IPS-11a (cell line): Measurements from ENCODE around the gene YIF1B.
"Not testable (repeated sequence)": the region's sequence is repeated elsewhere in the genome, so short reads cannot be mapped to it uniquely, and the experiment has no call there.

Experiments used
- H3K4me3 ChIP-seq: one replicate; pipeline ENCODE4 v1.5.1; 2013; ENCODE audit warnings: low read depth, low read length, control low read depth

YIF1B gene

GRCh38 chr19:38315657-38316476 lies at the start of gene YIF1B:
Gene YIF1B (minus strand): TSS chr19:38315947. CDS start chr19:38315917, 30 bp downstream.
- H3K4me3 ChIP-seq: peak within 1 kb of the TSS; percentile 79

- H3K4me3 ChIP-seq: not testable (repeated sequence)
Observed at GRCh38 chr19:38362946-38363688, 47.4 kb upstream of the YIF1B start.

DNA sequence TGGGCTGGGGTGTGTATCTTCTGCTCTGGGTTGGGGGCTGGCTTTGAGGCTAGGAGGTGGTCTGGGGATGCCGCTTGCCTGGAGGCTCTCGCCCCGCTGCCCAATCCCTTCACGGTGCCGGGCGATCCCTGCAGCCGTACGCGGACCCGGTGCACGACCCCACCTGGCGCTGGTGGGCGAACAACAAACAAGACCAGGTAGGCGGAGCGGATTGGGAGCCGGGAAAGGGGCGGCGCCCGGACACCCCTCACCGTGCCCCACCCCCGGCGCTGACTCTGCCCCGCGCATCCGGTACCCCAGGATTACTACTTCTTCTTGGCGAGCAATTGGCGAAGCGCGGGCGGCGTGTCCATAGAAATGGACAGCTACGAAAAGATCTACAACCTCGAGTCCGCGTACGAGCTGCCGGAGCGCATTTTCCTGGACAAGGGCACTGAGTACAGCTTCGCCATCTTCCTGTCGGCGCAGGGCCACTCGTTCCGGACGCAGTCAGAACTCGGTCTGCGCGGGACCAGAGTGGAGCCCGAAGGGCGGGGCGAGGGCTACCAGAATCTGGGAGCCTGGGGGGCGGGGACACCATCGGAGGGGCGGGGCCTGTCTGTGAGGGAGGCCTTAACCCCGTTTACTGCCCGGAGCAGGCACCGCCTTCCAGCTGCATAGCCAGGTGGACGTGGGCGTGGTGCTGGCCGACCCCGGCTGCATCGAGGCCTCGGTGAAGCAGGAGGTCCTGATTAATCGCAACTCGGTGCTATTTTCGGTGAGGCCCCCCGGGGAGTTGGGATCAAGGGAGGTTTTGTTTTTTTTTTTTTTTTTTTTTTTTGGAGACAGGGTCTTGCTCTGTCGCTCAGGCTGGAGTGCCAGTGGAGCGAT lies 46.6 kb upstream of the YIF1B start:
- H3K4me3 ChIP-seq: peak overlapping the region; percentile 80

DNA sequence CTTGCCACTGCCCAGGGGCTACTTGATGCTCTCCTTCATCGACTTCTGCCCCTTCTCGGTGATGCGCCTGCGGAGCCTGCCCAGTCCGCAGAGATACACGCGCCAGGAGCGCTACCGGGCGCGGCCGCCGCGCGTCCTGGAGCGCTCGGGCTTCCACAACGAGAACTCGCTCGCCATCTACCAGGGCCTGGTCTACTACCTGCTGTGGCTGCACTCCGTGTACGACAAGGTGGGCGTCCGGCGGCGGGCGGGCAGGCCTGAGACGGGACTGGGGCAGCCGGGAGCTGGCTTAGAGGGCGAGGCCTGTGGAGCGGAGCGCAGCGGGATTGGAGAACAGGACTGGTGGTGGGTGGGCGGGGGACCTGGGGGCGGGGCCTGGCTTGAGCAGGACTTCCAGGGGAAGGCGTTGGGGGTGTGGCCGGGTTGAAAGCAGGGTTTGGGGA lies 45.9 kb upstream of the YIF1B start:
- H3K4me3 ChIP-seq: peak overlapping the region; percentile 80

DNA sequence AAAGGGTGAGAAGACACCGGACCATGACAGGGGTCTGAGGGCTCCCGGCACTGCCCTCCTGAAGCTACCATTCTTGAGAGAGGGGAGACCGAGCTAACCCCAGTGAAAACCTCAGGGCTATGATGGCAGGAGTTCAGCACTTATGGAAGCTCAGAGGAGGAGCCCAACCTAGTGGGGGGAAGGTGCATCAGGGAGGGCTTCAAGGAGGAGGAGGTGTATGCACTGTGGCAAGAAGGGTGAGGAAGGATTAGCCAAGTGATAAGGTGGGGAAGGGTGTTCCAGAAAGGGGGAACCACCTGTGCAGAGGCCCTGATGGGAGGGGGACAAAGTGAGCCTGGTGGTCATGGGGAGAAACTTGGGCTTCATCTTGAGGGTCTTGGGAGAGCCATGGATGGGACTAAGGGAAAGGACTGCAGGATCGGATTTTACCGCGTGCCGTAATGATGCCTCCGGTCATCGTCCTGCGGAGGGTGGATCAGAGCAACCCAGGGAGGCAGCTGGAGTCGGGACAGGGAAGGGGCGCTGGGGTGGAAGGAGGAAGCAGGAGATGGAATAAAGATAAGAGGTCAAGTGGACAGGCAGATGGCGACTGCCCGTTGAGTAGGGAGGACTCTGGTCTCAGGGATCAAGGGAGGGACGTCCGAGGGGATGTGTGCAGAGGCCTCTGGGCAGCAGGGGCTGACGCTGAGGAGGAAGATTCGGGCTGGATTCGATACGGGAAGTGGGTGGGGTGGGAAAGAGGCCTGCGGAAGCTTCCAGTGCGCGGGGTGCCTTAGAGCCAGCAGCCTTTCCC lies 45.3 kb upstream of the YIF1B start:
- peak overlapping the region; percentile 80 for H3K4me3 ChIP-seq

DNA sequence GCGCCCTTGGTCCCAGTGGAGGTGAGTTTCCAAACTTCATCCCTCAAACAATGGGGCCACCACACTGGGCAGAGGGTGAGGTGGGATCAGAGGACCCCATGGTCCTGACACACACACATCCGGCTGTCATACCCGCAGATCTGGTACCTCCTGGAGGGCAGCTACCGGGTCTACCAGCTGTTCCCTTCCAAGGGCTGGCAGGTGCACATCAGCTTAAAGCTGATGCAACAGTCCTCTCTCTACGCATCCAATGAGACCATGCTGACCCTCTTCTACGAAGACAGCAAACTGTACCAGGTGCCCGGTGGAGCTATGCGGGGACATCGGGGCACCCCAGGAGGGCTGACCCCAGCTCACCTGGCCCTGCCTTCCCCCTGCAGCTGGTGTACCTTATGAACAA lies 44.6 kb upstream of the YIF1B start:
- H3K4me3 ChIP-seq: no peak overlapping the region

GRCh38 chr19:38359242-38360021 lies 43.7 kb upstream of the YIF1B start:
- H3K4me3 ChIP-seq: no peak overlapping the region

- no peak overlapping the region for H3K4me3 ChIP-seq
Observed at GRCh38 chr19:38358071-38358470, 42.3 kb upstream of the YIF1B start.

DNA sequence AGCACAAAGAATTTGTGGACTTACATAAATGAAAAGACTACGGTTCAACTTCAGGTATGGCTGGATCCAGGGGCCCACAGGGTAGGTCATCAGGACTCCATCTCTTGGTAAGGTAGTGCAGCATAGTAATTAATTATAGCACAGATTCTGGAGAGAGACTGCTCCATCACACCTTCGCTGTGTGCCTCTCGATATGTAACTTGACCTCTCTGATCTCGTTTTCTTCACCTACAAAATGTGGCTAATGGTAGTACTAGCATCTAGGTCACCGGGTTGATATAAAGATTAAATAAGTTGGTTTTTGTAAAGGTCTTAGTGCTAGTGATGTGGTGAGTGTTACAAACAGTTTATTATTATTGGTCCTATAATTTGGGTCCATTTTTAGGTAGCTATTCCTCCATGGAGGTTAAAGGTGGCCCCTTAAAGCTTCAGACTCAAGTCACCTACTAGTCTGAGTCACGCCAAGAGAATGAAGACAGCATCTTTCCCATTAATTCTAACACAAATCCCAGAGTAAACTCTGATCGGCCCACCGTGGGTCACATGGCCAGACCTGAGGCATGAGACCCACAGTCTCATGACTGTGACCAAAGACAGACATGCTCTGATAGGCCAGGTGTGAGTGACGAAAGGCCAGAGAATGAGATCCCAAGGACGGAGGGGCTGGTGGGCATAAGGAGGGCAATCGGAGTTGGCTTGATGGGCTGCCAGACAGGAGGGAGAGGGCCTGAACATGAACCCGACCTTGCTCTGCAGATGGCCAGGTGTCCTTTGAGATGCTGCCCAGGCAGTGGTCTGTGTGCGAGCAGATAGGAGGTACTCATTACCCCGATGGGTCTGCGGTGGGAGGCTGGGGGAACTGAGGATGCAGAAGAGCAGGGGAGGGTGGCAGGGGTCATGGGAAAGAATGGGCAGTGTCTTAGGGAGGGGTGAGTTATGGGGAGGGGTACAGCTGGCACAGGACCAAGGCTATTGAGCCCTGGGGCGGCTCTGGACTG lies 40.3 kb upstream of the YIF1B start:
- no peak overlapping the region for H3K4me3 ChIP-seq

DNA sequence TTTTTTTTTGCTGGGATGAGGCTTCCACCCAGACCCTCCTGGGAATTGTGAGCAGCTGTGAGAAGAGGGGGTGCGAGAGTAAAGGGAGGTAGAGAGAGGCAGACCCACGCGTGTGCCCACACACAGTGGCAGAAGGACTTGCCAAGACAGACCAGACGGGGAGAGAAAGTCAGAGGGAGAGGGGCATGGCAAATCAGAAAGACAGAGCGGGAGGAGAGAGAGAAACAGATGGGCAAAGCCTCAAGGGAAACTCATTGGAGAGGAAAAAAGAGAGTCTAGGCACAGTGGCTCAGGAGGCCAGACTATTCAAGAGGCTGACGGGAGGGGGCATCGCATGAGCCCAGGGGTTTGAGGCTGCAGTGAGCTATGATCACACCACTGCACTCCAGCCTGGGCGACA lies 36.9 kb upstream of the YIF1B start:
- no peak overlapping the region for H3K4me3 ChIP-seq

GRCh38 chr19:38351865-38352395 lies 36.2 kb upstream of the YIF1B start:
- no peak overlapping the region for H3K4me3 ChIP-seq

- no peak overlapping the region for H3K4me3 ChIP-seq
Observed at GRCh38 chr19:38350883-38351282, 35.1 kb upstream of the YIF1B start.

DNA sequence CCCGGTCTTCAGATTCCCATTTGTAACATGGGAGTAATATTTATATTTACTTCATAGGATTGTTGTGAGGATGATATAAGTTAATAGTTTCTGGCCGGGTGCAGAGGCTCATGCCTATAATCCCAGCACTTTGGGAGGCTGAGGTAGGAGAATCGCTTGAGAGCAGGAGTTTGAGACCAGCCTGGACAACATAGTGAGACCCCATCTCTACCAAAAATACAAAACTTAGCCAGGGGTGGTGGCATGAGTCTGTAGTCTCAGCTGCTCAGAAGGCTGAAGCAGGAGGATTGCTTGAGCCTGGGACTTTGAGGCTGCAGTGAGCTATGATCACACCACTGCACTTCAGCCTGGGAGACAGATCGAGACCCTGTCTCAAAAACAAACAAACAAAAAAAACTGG lies 31.1 kb upstream of the YIF1B start:
- H3K4me3 ChIP-seq: no peak overlapping the region

DNA sequence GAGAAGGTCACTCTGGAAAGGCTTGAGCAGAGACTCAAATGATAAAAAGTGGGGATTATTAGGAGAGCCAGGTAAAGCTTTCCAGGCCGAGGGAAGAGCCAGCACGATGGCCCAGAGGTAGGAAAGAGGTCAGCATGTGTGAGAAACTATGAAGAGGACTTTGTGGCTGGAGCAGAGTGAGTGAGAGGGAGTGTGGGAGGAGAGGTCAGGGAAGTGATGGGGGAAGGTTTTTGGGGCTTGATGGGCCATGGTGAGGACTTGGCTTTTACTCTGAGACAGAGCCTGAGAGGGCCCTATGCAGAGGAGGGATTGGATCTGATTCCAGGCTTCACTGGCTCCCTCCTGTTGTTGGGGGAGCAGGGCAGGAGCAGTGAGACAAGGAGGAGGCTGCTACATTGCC lies 25.2 kb upstream of the YIF1B start:
- no peak overlapping the region for H3K4me3 ChIP-seq

DNA sequence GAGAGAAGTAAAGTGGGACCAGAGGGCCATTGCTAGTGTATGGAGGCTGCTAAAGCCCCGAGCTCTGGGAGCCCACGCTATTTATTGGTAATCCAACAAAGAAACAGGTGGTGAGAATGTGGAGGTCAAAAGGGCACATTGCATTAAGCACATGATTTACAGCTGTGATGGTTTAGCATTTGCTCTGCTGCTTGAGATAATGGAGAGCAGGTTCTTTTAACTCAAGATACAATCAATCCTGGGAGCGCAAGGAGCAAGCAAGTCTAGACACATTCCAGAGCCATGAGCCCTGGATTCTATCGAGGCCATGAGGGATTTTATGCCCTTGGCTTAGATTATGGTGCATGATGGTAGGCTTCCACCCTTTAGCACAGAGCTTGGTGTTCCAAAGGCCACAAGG lies 23.3 kb upstream of the YIF1B start:
- H3K4me3 ChIP-seq: not testable (repeated sequence)

DNA sequence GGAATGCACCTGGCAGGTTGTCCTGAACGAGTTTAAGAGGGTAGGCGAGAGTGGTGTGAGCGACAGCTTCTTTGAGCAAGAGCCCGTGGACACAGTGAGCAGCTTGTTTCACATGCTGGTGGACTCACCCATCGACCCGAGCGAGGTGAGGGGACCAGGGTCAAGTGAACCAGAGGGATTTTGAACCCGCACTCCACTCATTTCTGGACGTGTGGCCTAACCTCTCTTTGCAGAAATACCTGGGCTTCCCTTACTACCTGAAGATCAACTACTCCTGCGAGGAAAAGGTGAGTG lies 21.6 kb upstream of the YIF1B start:
- peak overlapping the region; percentile 50 for H3K4me3 ChIP-seq

- H3K4me3 ChIP-seq: peak overlapping the region; percentile 77
Observed at GRCh38 chr19:38336638-38337359, 21.1 kb upstream of the YIF1B start.
